Measurements from ENCODE around the gene RFC4. TPM values are rescaled to one million over a fixed set of nuclear protein-coding genes. Genes with fewer than 3 reads are reported as not detected.

The RFC4 gene
- total RNA-seq, 2 donors from 2014 or later, result 4.7 to 20.4 TPM

DNA sequence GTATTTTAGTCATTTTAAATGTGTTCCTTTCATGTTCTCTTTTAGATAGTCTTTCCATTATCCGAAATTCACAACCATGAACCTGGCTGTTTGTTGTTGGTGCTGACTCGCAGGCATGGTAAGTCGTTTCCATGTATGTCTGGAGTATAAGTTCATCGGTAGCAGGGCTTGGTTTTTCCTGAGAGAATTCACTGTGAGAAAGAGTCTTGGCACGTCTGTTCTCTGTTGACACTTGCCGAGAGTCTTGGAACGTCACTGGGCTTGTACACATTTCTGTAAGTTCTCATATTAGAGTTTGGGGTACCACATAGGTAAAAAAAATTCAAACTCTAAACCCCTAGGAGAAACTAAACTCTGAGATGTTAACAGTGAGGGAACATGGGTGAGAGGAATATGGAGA is 52.3 kb downstream of the RFC4 start:
- ATAC-seq (ENCODE audit: insufficient number of reproducible peaks, low FRiP score, low read depth) (no peak), DNase-seq (ENCODE audit: low spot score) (no peak)
- Histone ChIP-seq H3K9me3 (no peaks in the 10 kb centered on the region), H3K27me3 (replicated peaks; ENCODE audit: insufficient read depth) (no peaks in the 10 kb centered on the region), H3K4me1 (ENCODE audit: control insufficient read depth in 1 of 2, low read depth in 2 of 2) (no peaks in the 10 kb centered on the region), H3K27ac (no peak overlapping the region), H3K4me3 (no peak overlapping the region), H3K36me3 (no peaks in the 10 kb centered on the region)
- TF ChIP-seq, protein P1, sequence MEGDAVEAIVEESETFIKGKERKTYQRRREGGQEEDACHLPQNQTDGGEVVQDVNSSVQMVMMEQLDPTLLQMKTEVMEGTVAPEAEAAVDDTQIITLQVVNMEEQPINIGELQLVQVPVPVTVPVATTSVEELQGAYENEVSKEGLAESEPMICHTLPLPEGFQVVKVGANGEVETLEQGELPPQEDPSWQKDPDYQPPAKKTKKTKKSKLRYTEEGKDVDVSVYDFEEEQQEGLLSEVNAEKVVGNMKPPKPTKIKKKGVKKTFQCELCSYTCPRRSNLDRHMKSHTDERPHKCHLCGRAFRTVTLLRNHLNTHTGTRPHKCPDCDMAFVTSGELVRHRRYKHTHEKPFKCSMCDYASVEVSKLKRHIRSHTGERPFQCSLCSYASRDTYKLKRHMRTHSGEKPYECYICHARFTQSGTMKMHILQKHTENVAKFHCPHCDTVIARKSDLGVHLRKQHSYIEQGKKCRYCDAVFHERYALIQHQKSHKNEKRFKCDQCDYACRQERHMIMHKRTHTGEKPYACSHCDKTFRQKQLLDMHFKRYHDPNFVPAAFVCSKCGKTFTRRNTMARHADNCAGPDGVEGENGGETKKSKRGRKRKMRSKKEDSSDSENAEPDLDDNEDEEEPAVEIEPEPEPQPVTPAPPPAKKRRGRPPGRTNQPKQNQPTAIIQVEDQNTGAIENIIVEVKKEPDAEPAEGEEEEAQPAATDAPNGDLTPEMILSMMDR (IDR thresholded peaks at IDR 0.05), result no peak

DNA sequence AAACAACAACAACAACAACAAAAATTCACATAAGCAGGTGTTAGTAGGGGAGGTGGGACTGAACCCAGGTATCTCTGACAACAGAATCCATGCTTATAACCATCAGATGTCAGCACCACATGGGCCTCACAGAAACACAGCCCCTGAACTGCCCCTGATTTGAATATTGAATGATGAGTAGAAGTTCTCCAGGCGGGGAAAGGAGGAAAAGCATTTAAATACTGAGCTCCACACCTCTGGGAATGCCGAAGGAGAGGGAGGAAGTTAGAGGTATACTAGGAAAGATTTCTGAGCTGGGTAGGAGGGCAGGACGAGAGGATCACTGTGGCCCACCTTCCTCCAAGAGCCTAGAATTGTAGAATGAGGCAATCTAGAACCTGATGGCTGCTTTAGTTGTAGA is 54.8 kb downstream of the RFC4 start:
- Histone ChIP-seq H3K9me3 (no peaks in the 10 kb centered on the region), H3K4me1 (ENCODE audit: control insufficient read depth in 1 of 2, low read depth in 2 of 2) (no peaks in the 10 kb centered on the region), H3K36me3 (no peaks in the 10 kb centered on the region), H3K4me3 (no peak overlapping the region), H3K27ac (no peak overlapping the region), H3K27me3 (replicated peaks; ENCODE audit: insufficient read depth) (no peaks in the 10 kb centered on the region)
- DNase-seq (ENCODE audit: low spot score) (no peak), ATAC-seq (ENCODE audit: insufficient number of reproducible peaks, low FRiP score, low read depth) (no peak)
- TF ChIP-seq, protein P1 (IDR thresholded peaks at IDR 0.05), result no peak

DNA sequence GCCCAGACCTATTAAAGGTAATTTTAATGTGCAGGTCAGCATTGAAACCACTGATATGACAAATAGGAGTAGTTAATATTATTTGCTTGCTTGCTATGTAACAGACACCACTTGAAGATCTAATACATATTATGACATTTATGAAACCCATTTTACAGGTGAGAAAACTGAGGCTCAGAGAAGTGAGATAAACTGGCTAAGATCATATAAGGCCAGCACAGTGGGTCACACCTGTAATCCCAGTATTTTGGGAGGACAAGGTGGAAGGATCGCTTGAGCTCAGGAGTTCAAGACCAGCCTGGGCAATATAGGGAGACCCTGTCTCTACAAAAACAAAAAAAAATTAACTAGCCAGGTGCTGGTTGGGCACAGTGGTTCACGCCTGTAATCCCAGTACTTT is 56.0 kb downstream of the RFC4 start:
- ATAC-seq (ENCODE audit: insufficient number of reproducible peaks, low FRiP score, low read depth), result no peak
- no peak for DNase-seq (ENCODE audit: low spot score)
- peaks cover 3 to 6% of the 10 kb centered on the region in 2 donors for H3K4me1 ChIP-seq (ENCODE audit: control insufficient read depth in 1 of 2, low read depth in 2 of 2)
- H3K27me3 ChIP-seq (replicated peaks; ENCODE audit: insufficient read depth), result no peaks in the 10 kb centered on the region
- H3K9me3 ChIP-seq, result no peaks in the 10 kb centered on the region
- no peak overlapping the region for H3K4me3 ChIP-seq
- TF ChIP-seq, protein P1 (IDR thresholded peaks at IDR 0.05), result no peak
- no peaks in the 10 kb centered on the region for H3K36me3 ChIP-seq
- no peak overlapping the region for H3K27ac ChIP-seq

DNA sequence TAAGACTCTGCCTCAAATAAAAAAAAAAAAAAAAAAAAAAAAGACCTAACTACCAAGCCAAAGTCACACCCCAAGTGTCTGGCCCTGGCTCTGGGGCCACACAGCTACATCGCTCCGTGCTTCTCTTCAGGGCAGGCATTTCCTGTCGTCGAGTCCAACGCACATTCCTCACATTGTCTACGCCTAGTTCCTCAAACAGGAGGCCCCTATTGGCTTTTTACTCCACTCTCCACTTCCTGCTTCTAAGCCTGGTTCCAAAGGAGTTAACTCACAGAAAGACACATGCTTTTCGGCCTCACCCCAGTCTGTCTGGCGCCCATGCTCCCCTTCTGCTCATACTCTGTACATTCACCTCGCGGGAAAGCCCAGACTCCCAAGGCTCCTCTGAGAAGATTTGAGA is 60.3 kb downstream of the RFC4 start:
- DNase-seq (ENCODE audit: low spot score) (no peak), ATAC-seq (ENCODE audit: insufficient number of reproducible peaks, low FRiP score, low read depth) (peak; percentile 55)
- peak overlapping the region in 1 of 2 donors; percentile 69 for H3K27ac ChIP-seq

DNA sequence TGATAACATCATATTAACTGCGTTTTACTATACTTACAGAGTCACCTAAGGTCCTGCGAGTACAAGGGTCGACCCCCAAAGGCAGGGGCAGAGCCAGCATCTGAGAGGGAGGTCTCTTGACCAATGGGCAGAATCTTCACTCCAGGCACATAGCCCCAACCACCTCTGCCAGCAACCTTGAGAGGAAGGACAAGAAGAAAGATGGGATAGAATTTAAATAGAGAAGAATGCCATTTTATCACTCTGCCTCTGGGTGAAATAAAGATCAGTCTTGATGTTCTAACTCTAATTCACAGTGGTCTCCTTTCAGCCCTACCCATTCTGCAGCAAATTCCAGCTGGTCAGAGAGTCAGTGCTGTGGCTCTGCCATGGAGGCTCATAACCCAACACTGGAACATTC is 62.6 kb downstream of the RFC4 start:
- ATAC-seq (ENCODE audit: insufficient number of reproducible peaks, low FRiP score, low read depth) (no peak), DNase-seq (ENCODE audit: low spot score) (no peak)
- H3K9me3 ChIP-seq, result no peaks in the 10 kb centered on the region
- H3K4me1 ChIP-seq (ENCODE audit: control insufficient read depth in 1 of 2, low read depth in 2 of 2), result peaks cover 3 to 6% of the 10 kb centered on the region in 2 donors
- TF ChIP-seq, protein P1 (IDR thresholded peaks at IDR 0.05), result no peak
- no peaks in the 10 kb centered on the region for H3K27me3 ChIP-seq (replicated peaks; ENCODE audit: insufficient read depth)
- no peak overlapping the region for H3K27ac ChIP-seq
- H3K4me3 ChIP-seq, result no peak overlapping the region
- no peaks in the 10 kb centered on the region for H3K36me3 ChIP-seq

More for the DNA sequence above, 60.3 kb downstream of the RFC4 start:
- TF ChIP-seq, protein P1 (IDR thresholded peaks at IDR 0.05), result no peak
- H3K9me3 ChIP-seq, result no peaks in the 10 kb centered on the region
- H3K4me3 ChIP-seq, result peak overlapping the region; percentile 39
- no peaks in the 10 kb centered on the region for H3K36me3 ChIP-seq
- H3K27me3 ChIP-seq (replicated peaks; ENCODE audit: insufficient read depth), result no peaks in the 10 kb centered on the region
- peaks cover 3 to 6% of the 10 kb centered on the region in 2 donors for H3K4me1 ChIP-seq (ENCODE audit: control insufficient read depth in 1 of 2, low read depth in 2 of 2)

Measured in thoracic aorta (tissue), 2 donors.